Measurements from ENCODE around the gene RAD51B.
"Not testable (repeated sequence)": the region's sequence is repeated elsewhere in the genome, so short reads cannot be mapped to it uniquely, and the experiment has no call there.

RAD51B gene

GRCh38 chr14:68182492-68182891 lies 362.9 kb downstream of the RAD51B start:
- H3K27ac ChIP-seq, result no peak overlapping the region
- DNase-seq (ENCODE audit: low read depth, low spot score), result no peak

GRCh38 chr14:68186500-68187276 lies 367.1 kb downstream of the RAD51B start:
- not testable (repeated sequence) for DNase-seq (ENCODE audit: low read depth, low spot score); H3K27ac ChIP-seq

GRCh38 chr14:68188174-68188573 lies 368.6 kb downstream of the RAD51B start:
- H3K27ac ChIP-seq, result no peak overlapping the region
- DNase-seq (ENCODE audit: low read depth, low spot score), result no peak

- H3K27ac ChIP-seq, result no peak overlapping the region
- no peak for DNase-seq (ENCODE audit: low read depth, low spot score)
These were observed 370.5 kb downstream of the RAD51B start for GRCh38 chr14:68190032-68190431.

- peak overlapping the region; percentile 70 for H3K27ac ChIP-seq
- peak; percentile 96 for DNase-seq (ENCODE audit: low read depth, low spot score)
These were observed 372.2 kb downstream of the RAD51B start for GRCh38 chr14:68191567-68192321.

GRCh38 chr14:68192935-68193334 lies 373.4 kb downstream of the RAD51B start:
- DNase-seq (ENCODE audit: low read depth, low spot score), result no peak
- no peak overlapping the region for H3K27ac ChIP-seq

DNA sequence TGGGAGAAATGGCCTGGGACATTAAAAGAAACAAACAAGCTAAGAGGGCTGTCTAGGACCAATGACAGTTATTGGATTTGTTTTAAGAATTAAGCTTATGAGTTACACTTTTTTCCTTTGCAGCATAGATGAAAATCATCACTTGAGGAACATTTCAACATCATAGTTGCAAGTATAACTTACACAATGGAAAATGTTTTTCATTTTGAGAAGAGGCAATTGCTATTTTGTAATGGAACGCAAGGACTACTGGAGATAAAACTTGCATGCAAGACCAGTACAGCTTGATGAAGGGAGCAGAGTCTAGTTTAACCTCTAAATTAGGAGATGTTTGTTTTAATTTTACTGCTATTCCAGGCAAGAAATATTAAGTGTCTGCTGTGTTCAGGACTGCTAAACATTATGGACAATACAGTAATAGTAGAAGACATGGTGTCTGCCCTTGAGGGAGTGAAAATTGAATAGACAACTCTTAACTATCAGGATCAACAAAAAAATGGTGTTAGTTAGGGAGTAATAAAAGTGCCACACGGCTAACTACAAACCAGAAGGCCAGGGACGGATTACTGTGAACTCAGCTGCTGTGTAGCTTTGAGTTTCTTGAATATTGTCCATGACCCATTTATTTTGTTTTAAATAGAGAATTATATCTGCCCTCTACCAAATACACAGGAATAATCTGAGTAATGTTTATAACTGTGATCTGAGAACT lies 374.5 kb downstream of the RAD51B start:
- no peak overlapping the region for H3K27ac ChIP-seq
- DNase-seq (ENCODE audit: low read depth, low spot score), result no peak

- H3K27ac ChIP-seq, result no peak overlapping the region
- DNase-seq (ENCODE audit: low read depth, low spot score), result no peak
These were observed 375.5 kb downstream of the RAD51B start for GRCh38 chr14:68195126-68195525.

DNA sequence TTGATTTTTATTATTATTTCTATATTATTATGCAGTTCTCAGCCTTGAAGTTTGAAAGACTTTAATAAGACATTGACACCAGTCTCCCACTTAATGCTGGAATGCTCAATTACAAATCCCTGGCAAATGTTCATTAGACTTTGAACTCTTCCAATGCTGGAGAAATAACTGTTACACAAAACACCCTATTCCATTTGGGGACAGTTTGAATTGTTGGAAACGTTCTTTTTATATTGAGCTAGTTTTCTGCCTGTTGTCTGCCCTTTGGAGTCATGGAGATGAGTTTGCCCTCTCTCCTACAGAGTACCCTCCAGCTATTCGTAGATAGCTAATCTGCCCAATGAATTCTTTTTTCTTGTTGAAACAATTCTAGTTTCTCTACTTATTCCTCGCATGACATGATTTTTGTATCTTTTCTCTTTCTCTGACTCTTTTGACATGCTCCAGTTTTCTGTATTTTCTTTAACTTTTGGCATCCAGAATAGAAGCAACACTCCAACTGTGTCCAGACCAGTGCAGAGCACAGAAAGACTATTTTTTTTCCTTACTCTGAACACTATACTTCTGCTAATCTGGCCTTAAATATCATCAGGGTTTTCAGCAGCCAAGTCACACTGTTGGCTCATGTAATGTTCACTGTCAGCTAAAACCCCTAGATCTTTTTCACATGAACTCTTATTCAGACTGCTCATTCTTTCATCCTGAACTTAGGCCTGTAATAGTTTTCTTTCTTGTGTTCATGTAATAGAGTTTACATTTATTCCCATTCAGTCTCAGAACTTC lies 379.3 kb downstream of the RAD51B start:
- no peak overlapping the region for H3K27ac ChIP-seq
- DNase-seq (ENCODE audit: low read depth, low spot score), result no peak

DNA sequence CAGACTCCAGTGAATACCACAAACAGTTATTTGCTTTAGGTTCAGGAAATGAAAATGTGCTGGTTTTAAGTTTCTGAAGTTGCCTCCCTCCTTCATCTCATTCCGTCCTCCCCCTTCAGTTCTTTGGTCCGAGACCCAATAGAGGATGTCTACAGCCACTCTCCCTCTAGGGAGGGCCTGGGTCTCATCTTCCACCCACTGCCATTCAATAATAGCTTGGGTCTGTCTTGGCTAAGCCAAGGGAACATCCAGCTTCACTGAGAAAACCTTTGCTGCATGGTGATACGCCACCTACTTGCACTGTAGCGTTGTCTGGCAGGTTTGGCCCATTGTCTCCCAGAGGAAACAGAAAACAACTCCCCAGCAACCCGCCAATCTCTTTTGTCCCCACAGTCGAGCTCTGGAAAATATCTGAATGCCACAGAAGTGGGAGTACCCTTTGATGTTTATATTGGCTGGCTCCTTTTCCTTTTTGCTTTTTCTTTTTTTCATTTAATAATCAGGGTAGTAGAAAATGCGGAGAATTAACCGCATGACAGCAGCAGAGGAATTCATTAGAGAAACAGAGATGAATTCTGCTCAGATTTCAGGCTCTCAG lies 380.1 kb downstream of the RAD51B start:
- no peak for DNase-seq (ENCODE audit: low read depth, low spot score)
- H3K27ac ChIP-seq, result no peak overlapping the region

GRCh38 chr14:68203871-68204270 lies 384.3 kb downstream of the RAD51B start:
- H3K27ac ChIP-seq, result no peak overlapping the region
- DNase-seq (ENCODE audit: low read depth, low spot score), result no peak

GRCh38 chr14:68208218-68208617 lies 388.6 kb downstream of the RAD51B start:
- H3K27ac ChIP-seq, result no peak overlapping the region
- DNase-seq (ENCODE audit: low read depth, low spot score), result no peak

- DNase-seq (ENCODE audit: low read depth, low spot score), result no peak
- no peak overlapping the region for H3K27ac ChIP-seq
These were observed 389.2 kb downstream of the RAD51B start for GRCh38 chr14:68208626-68209317.

DNA sequence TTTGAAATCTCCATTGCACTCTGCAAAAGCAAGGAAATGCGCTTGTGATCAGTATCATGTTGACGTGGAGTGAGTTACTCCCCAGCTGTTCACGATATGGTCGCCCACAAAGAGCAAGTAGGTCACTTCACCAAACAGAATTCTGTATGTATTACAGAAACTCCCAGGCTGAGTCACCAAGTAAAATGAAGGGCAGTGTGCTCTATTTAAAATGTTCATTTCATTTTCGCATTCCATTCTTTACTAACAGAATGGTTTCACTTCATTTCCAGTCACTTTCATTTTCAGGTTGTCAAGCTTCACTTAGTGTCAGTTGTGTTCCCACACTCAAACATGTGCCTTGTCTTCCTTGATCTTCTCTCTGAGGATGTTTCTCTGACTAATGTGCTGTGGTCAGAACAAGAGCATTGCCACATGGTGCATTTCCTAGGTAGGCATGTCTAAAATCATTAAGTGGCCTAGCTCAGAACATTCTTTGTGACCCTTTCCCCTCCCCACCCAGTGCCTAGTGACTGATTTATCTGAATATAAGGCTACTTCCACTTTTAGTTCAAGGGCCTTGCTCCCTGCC lies 391.2 kb downstream of the RAD51B start:
- DNase-seq (ENCODE audit: low read depth, low spot score), result peak; percentile 86
- peak overlapping the region; percentile 48 for H3K27ac ChIP-seq

DNA sequence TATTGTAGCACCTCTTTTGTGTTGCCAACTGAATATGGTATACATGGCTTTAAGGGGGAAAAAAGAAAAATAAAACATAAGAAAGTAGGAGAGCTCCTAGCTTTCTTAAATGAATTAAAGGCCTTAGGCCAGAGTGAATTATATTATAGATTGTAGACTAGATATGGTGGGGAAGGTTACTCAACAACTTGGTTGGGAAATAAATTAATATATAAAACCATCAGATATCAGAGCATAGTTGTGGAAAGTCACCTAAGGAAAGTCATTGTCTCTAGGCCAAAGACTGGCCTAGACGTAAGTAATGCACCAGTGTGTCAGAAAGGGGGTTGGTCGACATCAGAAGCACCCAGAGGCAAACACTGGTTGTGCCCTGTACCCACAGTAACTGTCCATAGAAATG lies 391.8 kb downstream of the RAD51B start:
- peak overlapping the region; percentile 48 for H3K27ac ChIP-seq
- DNase-seq (ENCODE audit: low read depth, low spot score), result no peak

GRCh38 chr14:68211886-68212285 lies 392.3 kb downstream of the RAD51B start:
- H3K27ac ChIP-seq, result no peak overlapping the region
- DNase-seq (ENCODE audit: low read depth, low spot score), result no peak

GRCh38 chr14:68212361-68212760 lies 392.8 kb downstream of the RAD51B start:
- no peak for DNase-seq (ENCODE audit: low read depth, low spot score)
- no peak overlapping the region for H3K27ac ChIP-seq

DNA sequence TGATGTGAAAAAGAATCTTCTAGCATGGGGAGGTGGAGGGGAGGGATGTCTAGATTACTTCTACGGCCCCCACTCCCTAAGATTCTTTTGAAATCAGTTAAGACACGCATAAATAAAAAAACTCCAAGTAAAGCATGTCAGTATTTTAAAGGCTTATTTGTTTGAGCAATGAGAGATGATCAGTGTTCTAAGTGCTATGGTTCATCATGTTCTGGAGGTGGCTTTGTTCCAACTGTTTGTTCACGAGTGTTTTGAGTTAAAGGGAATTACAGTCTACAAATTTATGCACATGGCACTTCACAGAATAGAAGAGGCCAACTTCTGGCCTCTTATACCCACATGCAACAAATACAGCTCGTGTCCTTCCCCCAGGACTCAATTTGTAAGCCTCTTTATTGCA lies 394.9 kb downstream of the RAD51B start:
- no peak for DNase-seq (ENCODE audit: low read depth, low spot score)
- no peak overlapping the region for H3K27ac ChIP-seq

DNA sequence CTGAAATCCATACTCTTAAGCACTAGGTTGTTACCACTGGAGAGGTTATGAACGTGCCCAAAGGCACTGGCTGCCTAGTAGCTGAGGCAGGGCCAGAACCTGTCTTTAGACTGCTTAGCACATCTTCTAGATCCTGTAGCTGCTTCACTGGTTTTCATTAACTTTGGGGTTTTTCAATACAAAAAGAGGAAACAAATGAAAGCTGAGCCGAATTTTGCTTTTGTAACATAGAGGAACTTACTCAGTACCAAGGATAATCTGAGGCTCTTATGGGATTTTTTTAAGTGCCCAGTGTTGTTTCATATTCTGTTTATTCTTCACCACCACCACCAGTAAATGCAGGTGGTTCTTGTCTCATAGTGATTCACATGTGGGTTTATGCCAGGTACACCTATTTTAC lies 396.1 kb downstream of the RAD51B start:
- H3K27ac ChIP-seq, result no peak overlapping the region
- DNase-seq (ENCODE audit: low read depth, low spot score), result no peak

All from epithelial cell of prostate (primary cell).